ENCODE data around the gene SLC35E3.
A peak's percentile ranks its signal among the peaks of the same experiment; 100 is the strongest.

SLC35E3 gene

DNA sequence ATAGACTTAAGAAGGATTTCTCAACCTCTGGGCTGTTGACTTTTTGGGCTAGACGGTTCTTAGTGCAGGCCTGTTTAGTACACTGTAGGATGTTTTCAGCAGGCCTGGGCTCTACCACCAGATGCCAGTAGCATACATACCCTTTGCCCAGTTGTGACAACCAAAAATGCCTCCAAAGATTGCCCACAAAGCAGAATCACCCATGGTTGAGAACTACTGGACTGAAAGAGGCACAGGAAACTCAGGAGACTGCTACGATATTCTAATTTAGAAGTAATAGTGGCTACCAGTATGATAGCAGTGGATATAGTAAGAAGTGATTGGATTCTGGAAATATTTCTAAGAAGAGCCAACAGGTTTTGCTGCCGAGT lies 15.5 kb downstream of the SLC35E3 start:
- H3K36me3 Mint-ChIP-seq (ENCODE audit: low read depth), result peaks cover 24% of the 10 kb centered on the region
- H3K4me1 Mint-ChIP-seq (ENCODE audit: low read depth), result no peaks in the 10 kb centered on the region
- no peak overlapping the region for H3K4me3 Mint-ChIP-seq
- no peak overlapping the region for H3K27ac Mint-ChIP-seq
- H3K9me3 Mint-ChIP-seq, result no peaks in the 10 kb centered on the region
- H3K27me3 Mint-ChIP-seq (ENCODE audit: low read depth), result no peaks in the 10 kb centered on the region
- DNase-seq (ENCODE audit: low spot score), result no peak

- no peak for DNase-seq (ENCODE audit: low spot score)
- Mint-ChIP-seq H3K27ac (no peak overlapping the region), H3K4me1 (ENCODE audit: low read depth) (no peaks in the 10 kb centered on the region), H3K27me3 (ENCODE audit: low read depth) (no peaks in the 10 kb centered on the region), H3K4me3 (no peak overlapping the region), H3K36me3 (ENCODE audit: low read depth) (peaks cover 22% of the 10 kb centered on the region), H3K9me3 (no peaks in the 10 kb centered on the region)
These were observed 16.1 kb downstream of the SLC35E3 start for GRCh38 chr12:68761901-68762630.

DNA sequence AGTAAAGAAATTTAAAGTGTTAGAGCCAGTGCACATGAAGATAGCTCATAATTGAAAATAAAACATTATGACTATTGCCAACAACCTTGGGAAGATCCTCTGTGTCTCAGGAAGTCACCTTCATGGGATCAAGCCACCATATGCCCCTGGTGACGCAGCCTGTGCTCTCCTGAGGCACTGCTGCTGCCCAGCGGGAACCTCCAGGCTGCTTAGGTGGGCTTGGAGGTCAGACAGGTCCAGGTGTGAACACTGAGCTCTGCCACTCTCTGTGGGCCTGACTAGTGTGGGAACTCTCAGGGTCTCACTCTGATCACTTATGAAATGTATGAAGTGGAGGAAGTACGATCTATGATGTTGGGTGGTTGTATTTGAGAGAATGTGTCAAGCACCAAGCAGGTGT lies 16.7 kb downstream of the SLC35E3 start:
- Mint-ChIP-seq H3K4me1 (ENCODE audit: low read depth) (no peaks in the 10 kb centered on the region), H3K27me3 (ENCODE audit: low read depth) (no peaks in the 10 kb centered on the region), H3K27ac (no peak overlapping the region), H3K36me3 (ENCODE audit: low read depth) (peaks cover 21% of the 10 kb centered on the region), H3K9me3 (no peaks in the 10 kb centered on the region), H3K4me3 (no peak overlapping the region)
- DNase-seq (ENCODE audit: low spot score), result no peak

GRCh38 chr12:68765696-68766095 lies 19.7 kb downstream of the SLC35E3 start:
- Mint-ChIP-seq H3K4me3 (no peak overlapping the region), H3K36me3 (ENCODE audit: low read depth) (peaks cover 15% of the 10 kb centered on the region), H3K4me1 (ENCODE audit: low read depth) (no peaks in the 10 kb centered on the region), H3K9me3 (no peaks in the 10 kb centered on the region), H3K27me3 (ENCODE audit: low read depth) (no peaks in the 10 kb centered on the region), H3K27ac (no peak overlapping the region)
- DNase-seq (ENCODE audit: low spot score), result no peak

GRCh38 chr12:68766646-68767045 lies 20.7 kb downstream of the SLC35E3 start:
- Mint-ChIP-seq H3K27me3 (ENCODE audit: low read depth) (no peaks in the 10 kb centered on the region), H3K4me3 (no peak overlapping the region), H3K36me3 (ENCODE audit: low read depth) (peaks cover 12% of the 10 kb centered on the region), H3K4me1 (ENCODE audit: low read depth) (no peaks in the 10 kb centered on the region), H3K9me3 (no peaks in the 10 kb centered on the region), H3K27ac (no peak overlapping the region)
- no peak for DNase-seq (ENCODE audit: low spot score)

DNA sequence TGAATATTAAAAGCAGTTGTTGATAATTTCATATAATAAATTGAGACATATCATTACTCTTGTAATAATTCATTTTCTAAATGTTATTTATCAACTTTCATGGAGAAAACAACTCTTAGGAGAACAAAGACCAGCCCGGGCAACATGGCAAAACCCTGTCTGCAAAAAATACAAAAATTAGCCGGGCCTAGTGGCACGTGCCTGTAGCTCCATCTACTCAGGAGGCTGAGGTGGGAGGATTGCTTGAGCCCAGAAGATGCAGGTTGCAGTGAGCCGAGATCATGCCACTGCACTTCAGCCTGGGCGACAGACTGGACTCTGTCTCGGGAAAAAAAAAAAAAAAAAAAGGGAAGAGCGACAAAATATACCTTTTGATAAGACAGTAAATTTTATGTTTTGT lies 21.2 kb downstream of the SLC35E3 start:
- DNase-seq (ENCODE audit: low spot score), result no peak
- Mint-ChIP-seq H3K27ac (no peak overlapping the region), H3K36me3 (ENCODE audit: low read depth) (peaks cover 12% of the 10 kb centered on the region), H3K9me3 (no peaks in the 10 kb centered on the region), H3K4me3 (no peak overlapping the region), H3K4me1 (ENCODE audit: low read depth) (no peaks in the 10 kb centered on the region), H3K27me3 (ENCODE audit: low read depth) (no peaks in the 10 kb centered on the region)

- H3K36me3 Mint-ChIP-seq (ENCODE audit: low read depth), result peaks cover 12% of the 10 kb centered on the region
- H3K4me1 Mint-ChIP-seq (ENCODE audit: low read depth), result peaks cover 7% of the 10 kb centered on the region
- no peak for DNase-seq (ENCODE audit: low spot score)
- no peak overlapping the region for H3K4me3 Mint-ChIP-seq
- H3K9me3 Mint-ChIP-seq, result no peaks in the 10 kb centered on the region
- H3K27ac Mint-ChIP-seq, result no peak overlapping the region
- H3K27me3 Mint-ChIP-seq (ENCODE audit: low read depth), result no peaks in the 10 kb centered on the region
These were observed 22.5 kb downstream of the SLC35E3 start for GRCh38 chr12:68768431-68768939.

GRCh38 chr12:68769941-68770340 lies 24.0 kb downstream of the SLC35E3 start:
- no peaks in the 10 kb centered on the region for H3K27me3 Mint-ChIP-seq (ENCODE audit: low read depth)
- no peak overlapping the region for H3K27ac Mint-ChIP-seq
- H3K4me1 Mint-ChIP-seq (ENCODE audit: low read depth), result peaks cover 7% of the 10 kb centered on the region
- no peaks in the 10 kb centered on the region for H3K36me3 Mint-ChIP-seq (ENCODE audit: low read depth)
- H3K4me3 Mint-ChIP-seq, result no peak overlapping the region
- no peaks in the 10 kb centered on the region for H3K9me3 Mint-ChIP-seq
- no peak for DNase-seq (ENCODE audit: low spot score)

GRCh38 chr12:68771223-68771925 lies 25.4 kb downstream of the SLC35E3 start:
- Mint-ChIP-seq H3K4me1 (ENCODE audit: low read depth) (peaks cover 7% of the 10 kb centered on the region), H3K36me3 (ENCODE audit: low read depth) (no peaks in the 10 kb centered on the region), H3K4me3 (no peak overlapping the region), H3K27ac (no peak overlapping the region), H3K27me3 (ENCODE audit: low read depth) (no peaks in the 10 kb centered on the region), H3K9me3 (no peaks in the 10 kb centered on the region)
- DNase-seq (ENCODE audit: low spot score), result no peak

- Mint-ChIP-seq H3K27ac (no peak overlapping the region), H3K9me3 (no peaks in the 10 kb centered on the region), H3K36me3 (ENCODE audit: low read depth) (no peaks in the 10 kb centered on the region), H3K4me1 (ENCODE audit: low read depth) (peaks cover 7% of the 10 kb centered on the region), H3K27me3 (ENCODE audit: low read depth) (no peaks in the 10 kb centered on the region), H3K4me3 (peak overlapping the region; percentile 44)
- DNase-seq (ENCODE audit: low spot score), result no peak
These were observed 26.7 kb downstream of the SLC35E3 start for GRCh38 chr12:68772714-68773113.

GRCh38 chr12:68773582-68773981 lies 27.6 kb downstream of the SLC35E3 start:
- H3K36me3 Mint-ChIP-seq (ENCODE audit: low read depth), result no peaks in the 10 kb centered on the region
- no peak overlapping the region for H3K27ac Mint-ChIP-seq
- H3K27me3 Mint-ChIP-seq (ENCODE audit: low read depth), result no peaks in the 10 kb centered on the region
- no peak for DNase-seq (ENCODE audit: low spot score)
- H3K9me3 Mint-ChIP-seq, result no peaks in the 10 kb centered on the region
- H3K4me3 Mint-ChIP-seq, result no peak overlapping the region
- H3K4me1 Mint-ChIP-seq (ENCODE audit: low read depth), result peaks cover 7% of the 10 kb centered on the region

GRCh38 chr12:68775121-68775630 lies 29.2 kb downstream of the SLC35E3 start:
- H3K4me3 Mint-ChIP-seq, result no peak overlapping the region
- H3K36me3 Mint-ChIP-seq (ENCODE audit: low read depth), result no peaks in the 10 kb centered on the region
- no peaks in the 10 kb centered on the region for H3K9me3 Mint-ChIP-seq
- no peak for DNase-seq (ENCODE audit: low spot score)
- H3K27ac Mint-ChIP-seq, result no peak overlapping the region
- H3K27me3 Mint-ChIP-seq (ENCODE audit: low read depth), result no peaks in the 10 kb centered on the region
- peaks cover 7% of the 10 kb centered on the region for H3K4me1 Mint-ChIP-seq (ENCODE audit: low read depth)

DNA sequence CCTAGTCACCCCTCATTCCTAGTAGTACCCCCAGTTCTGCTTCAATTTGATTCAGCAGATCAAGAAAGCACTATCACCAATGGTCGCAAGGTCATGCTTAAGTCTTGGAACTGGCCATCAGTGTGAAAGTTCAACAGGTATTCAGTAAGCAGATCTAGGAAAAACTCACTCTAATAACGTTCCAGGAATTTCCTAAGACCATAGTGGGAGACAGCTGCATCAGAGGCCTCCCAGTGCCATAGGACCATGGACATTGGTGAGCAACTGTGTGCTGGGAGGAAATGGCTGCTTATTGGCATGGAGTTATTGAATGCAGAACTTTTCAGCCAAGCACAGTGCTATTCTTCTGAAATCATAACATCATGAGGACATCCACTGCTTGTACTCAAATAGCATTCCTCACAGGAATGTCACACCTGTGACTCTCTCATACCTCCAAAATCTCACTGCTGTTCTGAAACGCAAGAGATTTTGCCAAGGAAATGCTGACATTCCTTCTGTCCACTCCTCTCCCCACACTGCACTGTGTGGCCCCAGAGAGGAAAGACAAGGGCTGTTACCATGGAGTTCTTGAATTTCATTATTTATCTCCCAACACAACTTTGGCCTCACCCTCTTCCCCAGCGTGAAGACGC lies 31.1 kb downstream of the SLC35E3 start:
- no peak for DNase-seq (ENCODE audit: low spot score)
- Mint-ChIP-seq H3K27me3 (ENCODE audit: low read depth) (no peaks in the 10 kb centered on the region), H3K27ac (no peak overlapping the region), H3K4me3 (no peak overlapping the region), H3K4me1 (ENCODE audit: low read depth) (peaks cover 7% of the 10 kb centered on the region), H3K9me3 (no peaks in the 10 kb centered on the region), H3K36me3 (ENCODE audit: low read depth) (no peaks in the 10 kb centered on the region)

- no peak for DNase-seq (ENCODE audit: low spot score)
- no peak overlapping the region for H3K4me3 Mint-ChIP-seq
These were observed 33.3 kb downstream of the SLC35E3 start for GRCh38 chr12:68779280-68779679.

More at GRCh38 chr12:68779280-68779679, 33.3 kb downstream of the SLC35E3 start:
- no peaks in the 10 kb centered on the region for H3K9me3 Mint-ChIP-seq
- no peak overlapping the region for H3K27ac Mint-ChIP-seq
- no peaks in the 10 kb centered on the region for H3K36me3 Mint-ChIP-seq (ENCODE audit: low read depth)
- H3K4me1 Mint-ChIP-seq (ENCODE audit: low read depth), result no peaks in the 10 kb centered on the region
- no peaks in the 10 kb centered on the region for H3K27me3 Mint-ChIP-seq (ENCODE audit: low read depth)
